Diencephalon (tissue), 1 donor: Measurements from ENCODE around the gene PTBP2. TPM values are rescaled to one million over a fixed set of nuclear protein-coding genes. Genes with fewer than 3 reads are reported as not detected.

ENCODE experiments used
- total RNA-seq: library from RNA; depleted of rRNA; stranded (reverse); fragments of >200 nt; gene quantifications from one replicate; pipeline ENCODE4 v1.2.3, GENCODE V29; 2014

PTBP2 gene
- total RNA-seq: 199 TPM

GRCh38 chr1:96721416-96722160, at the start of gene PTBP2:
TSS of gene PTBP2 (plus strand) at chr1:96721784. CDS start at chr1:96721865, 81 bp downstream.

